GM23338 (cell line): Measurements from ENCODE around the gene PIK3C2G. TPM values are rescaled to one million over a fixed set of nuclear protein-coding genes. Genes with fewer than 3 reads are reported as not detected.

Source experiments
- ATAC-seq: fragments of 200-7000 bp; cut with Tn5 transposase; 3 replicates; pipeline ENCODE4 v1.9.1; 2020
- DNase-seq: peaks from one replicate; pipeline ENCODE4 v3.0.0-alpha.2; 2015; ENCODE audit warnings: low spot score
- H2AFZ ChIP-seq: fragments of 200-600 bp; sonication (generic); 2 replicates; pipeline ENCODE4 v1.8.0; 2016; ENCODE audit warnings: antibody characterized with exemption, mild to moderate bottlenecking, moderate library complexity
- H3F3A ChIP-seq: fragments of 200-600 bp; sonication (generic); replicated peaks from 2 replicates; pipeline ENCODE4 v1.8.0; 2017; ENCODE audit warnings: antibody characterized with exemption, mixed run types, low read depth
- H3K27ac ChIP-seq: fragments of 200-600 bp; sonication (generic); 2 replicates; pipeline ENCODE4 v1.6.1; 2016; ENCODE audit warnings: low read depth
- H3K27me3 ChIP-seq: fragments of 200-600 bp; sonication (generic); 2 replicates; pipeline ENCODE4 v1.8.0; 2016; ENCODE audit warnings: mild to moderate bottlenecking, mixed run types, moderate library complexity; ENCODE audit not compliant: insufficient read depth
- H3K36me3 ChIP-seq: fragments of 200-600 bp; sonication (generic); 2 replicates; pipeline ENCODE4 v1.8.0; 2016; ENCODE audit warnings: mild to moderate bottlenecking; ENCODE audit not compliant: insufficient read depth
- H3K4me1 ChIP-seq: fragments of 200-600 bp; sonication (generic); 2 replicates; pipeline ENCODE4 v1.8.0; 2016; ENCODE audit warnings: mild to moderate bottlenecking, moderate library complexity; ENCODE audit not compliant: insufficient read depth
- H3K4me2 ChIP-seq: fragments of 200-600 bp; sonication (generic); 2 replicates; pipeline ENCODE4 v1.7.1; 2017; ENCODE audit warnings: mixed run types
- H3K4me3 ChIP-seq: fragments of 200-600 bp; sonication (generic); 2 replicates; pipeline ENCODE4 v1.6.1; 2016; ENCODE audit warnings: mixed run types
- H3K79me2 ChIP-seq: fragments of 200-600 bp; sonication (generic); replicated peaks from 2 replicates; pipeline ENCODE4 v1.8.0; 2017; ENCODE audit warnings: mild to moderate bottlenecking; ENCODE audit not compliant: insufficient read depth
- H3K9me2 ChIP-seq: fragments of 200-600 bp; sonication (generic); 2 replicates; pipeline ENCODE4 v1.8.0; 2017; ENCODE audit not compliant: insufficient read depth
- H4K20me1 ChIP-seq: fragments of 200-600 bp; sonication (generic); replicated peaks from 2 replicates; pipeline ENCODE4 v1.8.0; 2017; ENCODE audit warnings: mild to moderate bottlenecking; ENCODE audit not compliant: insufficient read depth
- H3K27ac Mint-ChIP-seq: 2 replicates; pipeline ENCODE4 v1.8.0; 2020; ENCODE audit warnings: inconsistent platforms, mild to moderate bottlenecking, moderate library complexity, mixed read lengths
- H3K27me3 Mint-ChIP-seq: 3 replicates; pipeline ENCODE4 v1.8.0; 2022; ENCODE audit warnings: low read depth, mild to moderate bottlenecking, moderate library complexity, mixed read lengths, inconsistent platforms; ENCODE audit not compliant: insufficient read depth, poor library complexity
- H3K36me3 Mint-ChIP-seq: 3 replicates; pipeline ENCODE4 v1.8.0; 2021; ENCODE audit warnings: low read depth, mild to moderate bottlenecking, inconsistent platforms, moderate library complexity, mixed read lengths
- H3K4me1 Mint-ChIP-seq: 3 replicates; pipeline ENCODE4 v1.8.0; 2020; ENCODE audit warnings: mild to moderate bottlenecking, inconsistent platforms, mixed read lengths
- H3K4me3 Mint-ChIP-seq: 3 replicates; pipeline ENCODE4 v1.8.0; 2021; ENCODE audit warnings: moderate library complexity, mild to moderate bottlenecking, inconsistent platforms, mixed read lengths
- H3K9me3 Mint-ChIP-seq: 3 replicates; pipeline ENCODE4 v1.8.0; 2020; ENCODE audit warnings: moderate library complexity, mild to moderate bottlenecking, inconsistent platforms, mixed read lengths
- CTCF ChIP-seq, 2 experiments: fragments of 200-600 bp in 1 of 2; sonication (generic) in 1 of 2; conservative IDR thresholded peaks; 2 replicates each; pipeline versions ENCODE4 v1.5.1 to v1.6.1; 2016 to 2017; ENCODE audit warnings: antibody characterized with exemption in 2 of 2, low read depth in 2 of 2, mild to moderate bottlenecking in 2 of 2, moderate library complexity in 1 of 2
- ETS1 ChIP-seq: IDR thresholded peaks from 2 replicates; pipeline ENCODE4 v1.6.1; 2016; ENCODE audit warnings: antibody characterized with exemption
- EZH2 ChIP-seq: fragments of 200-600 bp; sonication (generic); IDR thresholded peaks from one replicate; pipeline ENCODE4 v1.8.0; 2017; ENCODE audit warnings: antibody characterized with exemption, mild to moderate bottlenecking, low read depth; ENCODE audit not compliant: unreplicated experiment
- EZH2phosphoT487 ChIP-seq: fragments of 200-600 bp; sonication (generic); IDR thresholded peaks from one replicate; pipeline ENCODE4 v1.8.1; 2018; ENCODE audit warnings: antibody characterized with exemption; ENCODE audit not compliant: unreplicated experiment
- JUNB ChIP-seq: IDR thresholded peaks from one replicate; pipeline ENCODE4 v1.6.1; 2016; ENCODE audit warnings: antibody characterized with exemption; ENCODE audit not compliant: unreplicated experiment
- POLR2AphosphoS5 ChIP-seq: IDR thresholded peaks from 2 replicates; pipeline ENCODE4 v1.6.1; 2016; ENCODE audit warnings: antibody characterized with exemption, low read depth
- REST ChIP-seq: IDR thresholded peaks from one replicate; pipeline ENCODE4 v1.6.1; 2018; ENCODE audit warnings: antibody characterized with exemption; ENCODE audit not compliant: unreplicated experiment
- STAT1 ChIP-seq: IDR thresholded peaks from one replicate; pipeline ENCODE4 v1.6.1; 2016; ENCODE audit warnings: antibody characterized with exemption; ENCODE audit not compliant: unreplicated experiment
- ZNF114 ChIP-seq: fragments of 250-450 bp; sonication (Bioruptor Pico); IDR thresholded peaks from 2 replicates; pipeline ENCODE4 v1.5.0; 2020; ENCODE audit warnings: mild to moderate bottlenecking, moderate library complexity
- ZNF331 ChIP-seq: fragments of 250-450 bp; sonication (Bioruptor Pico); IDR thresholded peaks from 2 replicates; pipeline ENCODE4 v1.5.0; 2020; ENCODE audit warnings: low read depth, mild to moderate bottlenecking, moderate library complexity
- polyA plus RNA-seq: library from polyadenylated mRNA; unstranded; fragments of >200 nt; fragmentation: Nextera tagmentation; extraction: Ambion mirVana; gene quantifications from 2 replicates; pipeline ENCODE4 v1.2.1, GENCODE V29; 2016
- total RNA-seq: library from RNA; depleted of rRNA; stranded (reverse); fragments of >200 nt; shearing (Covaris generic); gene quantifications from 2 replicates; pipeline ENCODE4 v1.2.3, GENCODE V29; 2014
- TF ChIP-seq, protein P1 (sequence below): fragments of 250-450 bp; sonication (Bioruptor Pico); IDR thresholded peaks from 2 replicates; pipeline ENCODE4 v1.5.0; 2020; ENCODE audit warnings: mild to moderate bottlenecking, moderate library complexity

Gene PIK3C2G
- total and polyA plus RNA-seq, 2 experiments from 2014 or later: not detected

DNA sequence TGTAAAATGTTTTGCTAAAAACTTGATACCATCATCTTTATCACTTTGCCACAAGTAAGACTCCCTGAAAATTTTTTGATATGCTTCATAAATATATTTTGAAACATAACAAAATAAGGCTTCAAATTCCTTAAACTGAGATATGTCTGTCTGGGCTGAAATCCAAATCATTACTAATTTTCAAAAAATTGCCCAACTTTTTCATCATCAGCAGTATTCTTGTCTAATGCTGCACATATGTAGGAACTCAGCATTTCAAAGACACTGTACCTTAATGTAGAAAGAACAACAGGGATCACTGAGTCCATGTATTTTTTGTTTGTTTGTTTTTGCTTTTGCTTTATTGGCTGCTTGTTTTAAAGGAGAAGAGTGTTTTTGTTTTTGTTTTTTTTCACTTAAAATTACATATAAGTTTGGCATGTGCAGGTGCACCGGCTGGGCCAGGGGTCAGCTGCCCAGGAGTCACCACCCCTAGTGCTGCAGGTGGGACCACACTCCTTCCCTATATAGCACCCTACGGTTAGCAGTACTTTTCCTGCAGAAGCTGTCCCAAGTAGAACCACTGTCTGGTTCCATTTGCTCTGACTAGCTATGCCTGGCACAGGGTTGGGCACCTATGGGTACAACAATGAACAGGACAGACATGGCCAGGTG, 231.2 kb downstream of the PIK3C2G start (continued):
- TF ChIP-seq STAT1 (no peak), ZNF331 (CRISPR knock-in tag) (no peak), JUNB (no peak), ZNF114 (no peak), REST (no peak), EZH2phosphoT487 (no peak), ETS1 (no peak)

GRCh38 chr12:18496156-18496555, 234.8 kb downstream of the PIK3C2G start:
- Histone ChIP-seq H3K9me2 (no peaks in the 10 kb centered on the region), H4K20me1 (no peaks in the 10 kb centered on the region), H2AFZ (no peak overlapping the region), H3K79me2 (no peaks in the 10 kb centered on the region), H3F3A (no peaks in the 10 kb centered on the region), H3K4me1 (no peaks in the 10 kb centered on the region), H3K27me3 (no peaks in the 10 kb centered on the region), H3K4me3 (no peak overlapping the region), H3K4me2 (no peak overlapping the region), H3K27ac (no peak overlapping the region), H3K36me3 (no peaks in the 10 kb centered on the region)
- H3K4me1 Mint-ChIP-seq: no peaks in the 10 kb centered on the region
- H3K36me3 Mint-ChIP-seq: peaks cover 3% of the 10 kb centered on the region; the same call in 2 of the 3 replicates
- H3K27me3 Mint-ChIP-seq: no peaks in the 10 kb centered on the region
- no peak overlapping the region for H3K4me3 Mint-ChIP-seq
- DNase-seq (no peak), ATAC-seq (no peak)
- no peak overlapping the region for H3K27ac Mint-ChIP-seq
- H3K9me3 Mint-ChIP-seq: peaks cover 3% of the 10 kb centered on the region; the same call in 2 of the 3 replicates
- TF ChIP-seq ETS1 (no peak), CTCF (conservative IDR thresholded peaks at IDR 0.05; ENCODE audit: low read depth in 2 of 2) (no peak), EZH2 (no peak), ZNF114 (no peak), EZH2phosphoT487 (no peak), STAT1 (no peak), POLR2AphosphoS5 (no peak)
- TF ChIP-seq, protein P1, sequence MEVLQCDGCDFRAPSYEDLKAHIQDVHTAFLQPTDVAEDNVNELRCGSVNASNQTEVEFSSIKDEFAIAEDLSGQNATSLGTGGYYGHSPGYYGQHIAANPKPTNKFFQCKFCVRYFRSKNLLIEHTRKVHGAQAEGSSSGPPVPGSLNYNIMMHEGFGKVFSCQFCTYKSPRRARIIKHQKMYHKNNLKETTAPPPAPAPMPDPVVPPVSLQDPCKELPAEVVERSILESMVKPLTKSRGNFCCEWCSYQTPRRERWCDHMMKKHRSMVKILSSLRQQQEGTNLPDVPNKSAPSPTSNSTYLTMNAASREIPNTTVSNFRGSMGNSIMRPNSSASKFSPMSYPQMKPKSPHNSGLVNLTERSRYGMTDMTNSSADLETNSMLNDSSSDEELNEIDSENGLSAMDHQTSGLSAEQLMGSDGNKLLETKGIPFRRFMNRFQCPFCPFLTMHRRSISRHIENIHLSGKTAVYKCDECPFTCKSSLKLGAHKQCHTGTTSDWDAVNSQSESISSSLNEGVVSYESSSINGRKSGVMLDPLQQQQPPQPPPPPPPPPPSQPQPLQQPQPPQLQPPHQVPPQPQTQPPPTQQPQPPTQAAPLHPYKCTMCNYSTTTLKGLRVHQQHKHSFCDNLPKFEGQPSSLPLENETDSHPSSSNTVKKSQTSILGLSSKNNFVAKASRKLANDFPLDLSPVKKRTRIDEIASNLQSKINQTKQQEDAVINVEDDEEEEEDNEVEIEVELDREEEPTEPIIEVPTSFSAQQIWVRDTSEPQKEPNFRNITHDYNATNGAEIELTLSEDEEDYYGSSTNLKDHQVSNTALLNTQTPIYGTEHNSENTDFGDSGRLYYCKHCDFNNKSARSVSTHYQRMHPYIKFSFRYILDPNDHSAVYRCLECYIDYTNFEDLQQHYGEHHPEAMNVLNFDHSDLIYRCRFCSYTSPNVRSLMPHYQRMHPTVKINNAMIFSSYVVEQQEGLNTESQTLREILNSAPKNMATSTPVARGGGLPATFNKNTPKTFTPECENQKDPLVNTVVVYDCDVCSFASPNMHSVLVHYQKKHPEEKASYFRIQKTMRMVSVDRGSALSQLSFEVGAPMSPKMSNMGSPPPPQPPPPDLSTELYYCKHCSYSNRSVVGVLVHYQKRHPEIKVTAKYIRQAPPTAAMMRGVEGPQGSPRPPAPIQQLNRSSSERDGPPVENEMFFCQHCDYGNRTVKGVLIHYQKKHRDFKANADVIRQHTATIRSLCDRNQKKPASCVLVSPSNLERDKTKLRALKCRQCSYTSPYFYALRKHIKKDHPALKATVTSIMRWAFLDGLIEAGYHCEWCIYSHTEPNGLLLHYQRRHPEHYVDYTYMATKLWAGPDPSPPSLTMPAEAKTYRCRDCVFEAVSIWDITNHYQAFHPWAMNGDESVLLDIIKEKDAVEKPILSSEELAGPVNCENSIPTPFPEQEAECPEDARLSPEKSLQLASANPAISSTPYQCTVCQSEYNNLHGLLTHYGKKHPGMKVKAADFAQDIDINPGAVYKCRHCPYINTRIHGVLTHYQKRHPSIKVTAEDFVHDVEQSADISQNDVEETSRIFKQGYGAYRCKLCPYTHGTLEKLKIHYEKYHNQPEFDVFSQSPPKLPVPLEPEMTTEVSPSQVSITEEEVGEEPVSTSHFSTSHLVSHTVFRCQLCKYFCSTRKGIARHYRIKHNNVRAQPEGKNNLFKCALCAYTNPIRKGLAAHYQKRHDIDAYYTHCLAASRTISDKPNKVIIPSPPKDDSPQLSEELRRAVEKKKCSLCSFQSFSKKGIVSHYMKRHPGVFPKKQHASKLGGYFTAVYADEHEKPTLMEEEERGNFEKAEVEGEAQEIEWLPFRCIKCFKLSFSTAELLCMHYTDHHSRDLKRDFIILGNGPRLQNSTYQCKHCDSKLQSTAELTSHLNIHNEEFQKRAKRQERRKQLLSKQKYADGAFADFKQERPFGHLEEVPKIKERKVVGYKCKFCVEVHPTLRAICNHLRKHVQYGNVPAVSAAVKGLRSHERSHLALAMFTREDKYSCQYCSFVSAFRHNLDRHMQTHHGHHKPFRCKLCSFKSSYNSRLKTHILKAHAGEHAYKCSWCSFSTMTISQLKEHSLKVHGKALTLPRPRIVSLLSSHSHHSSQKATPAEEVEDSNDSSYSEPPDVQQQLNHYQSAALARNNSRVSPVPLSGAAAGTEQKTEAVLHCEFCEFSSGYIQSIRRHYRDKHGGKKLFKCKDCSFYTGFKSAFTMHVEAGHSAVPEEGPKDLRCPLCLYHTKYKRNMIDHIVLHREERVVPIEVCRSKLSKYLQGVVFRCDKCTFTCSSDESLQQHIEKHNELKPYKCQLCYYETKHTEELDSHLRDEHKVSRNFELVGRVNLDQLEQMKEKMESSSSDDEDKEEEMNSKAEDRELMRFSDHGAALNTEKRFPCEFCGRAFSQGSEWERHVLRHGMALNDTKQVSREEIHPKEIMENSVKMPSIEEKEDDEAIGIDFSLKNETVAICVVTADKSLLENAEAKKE (CRISPR knock-in tag): no peak
